GM18517 (cell line): ENCODE data around the gene NKAIN2.

ENCODE experiments used
- ATAC-seq: cut with Tn5 transposase; IDR thresholded peaks from one replicate; pipeline ENCODE4 v1.9.1; 2021; ENCODE audit warnings: mild to moderate bottlenecking, moderate library complexity; ENCODE audit not compliant: unreplicated experiment

The NKAIN2 gene

DNA sequence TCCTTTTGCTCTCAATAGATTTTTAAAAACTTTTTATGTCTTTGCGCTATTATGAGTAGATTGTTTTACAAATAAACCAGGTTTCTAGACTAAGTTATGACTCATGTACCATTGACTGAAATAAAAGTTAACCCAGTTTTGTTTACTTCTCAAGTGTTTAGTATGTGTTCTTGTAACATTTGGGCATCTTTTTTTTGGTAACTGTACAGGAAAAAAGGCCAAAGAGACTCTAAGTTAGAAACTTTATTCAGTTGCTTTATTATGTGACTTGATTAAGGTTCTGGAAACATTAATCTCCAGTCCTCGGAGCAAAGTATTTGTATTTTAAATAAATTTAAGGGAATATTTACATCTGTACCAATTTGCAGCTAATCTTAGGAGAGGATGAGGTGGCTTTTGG is 2.9 kb downstream of the NKAIN2 start:
- no peak for ATAC-seq

DNA sequence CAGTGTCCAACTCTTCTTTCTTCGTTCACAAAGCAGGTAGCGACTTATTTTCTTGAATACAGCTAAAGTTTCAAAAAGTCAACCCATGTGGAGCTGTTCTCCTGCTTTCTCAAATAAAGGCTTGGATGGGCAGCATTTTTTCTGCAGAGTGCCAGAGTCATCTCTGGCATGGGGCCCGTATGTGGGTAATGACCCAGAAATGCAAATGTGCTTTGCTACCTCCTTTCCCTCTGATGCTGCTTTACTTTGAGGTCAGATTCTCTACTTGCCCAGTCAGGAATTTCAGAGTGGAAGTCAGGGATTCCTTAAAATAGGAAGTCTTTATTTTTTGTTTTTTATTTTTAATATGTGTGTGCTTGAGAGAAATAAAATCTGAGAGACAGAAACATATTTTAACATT is 4.9 kb downstream of the NKAIN2 start:
- no peak for ATAC-seq

DNA sequence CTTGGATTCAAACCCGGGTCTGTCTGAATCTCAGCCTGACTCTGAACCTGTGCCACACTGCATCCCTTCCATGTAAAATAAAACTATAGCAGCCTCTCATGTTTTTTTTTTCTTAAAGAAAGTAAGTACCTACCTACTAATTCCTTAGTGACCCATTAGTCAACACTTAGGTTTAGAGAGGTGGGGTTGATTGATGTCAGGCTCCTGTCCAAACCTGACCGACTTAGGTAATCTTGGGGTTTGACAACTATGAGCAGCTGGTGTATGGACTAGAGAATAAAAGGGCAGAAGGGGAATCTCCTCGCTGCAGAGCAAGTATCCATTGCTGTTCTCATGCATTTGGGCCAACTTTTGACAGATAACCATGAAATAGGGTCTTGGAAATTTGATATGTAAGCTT is 6.5 kb downstream of the NKAIN2 start:
- no peak for ATAC-seq

DNA sequence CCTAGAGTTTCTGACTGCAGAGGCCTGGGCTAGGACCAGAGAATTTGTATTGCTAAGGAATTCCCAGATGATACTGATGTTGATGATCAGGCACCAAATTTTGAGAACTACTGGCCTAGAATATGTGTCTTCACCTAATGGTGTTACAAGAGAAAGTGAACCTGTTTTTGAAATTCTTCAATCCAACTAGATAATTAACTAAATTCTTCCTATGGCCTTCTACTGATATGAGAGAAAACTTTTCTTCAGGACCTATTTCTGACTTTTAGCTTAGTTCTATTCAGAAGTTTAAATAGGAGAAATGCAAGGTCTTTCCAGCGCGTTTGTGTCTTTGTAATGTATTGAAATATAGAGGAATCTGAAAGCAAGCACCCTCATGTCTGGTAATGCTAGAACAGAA is 7.3 kb downstream of the NKAIN2 start:
- ATAC-seq, result no peak

DNA sequence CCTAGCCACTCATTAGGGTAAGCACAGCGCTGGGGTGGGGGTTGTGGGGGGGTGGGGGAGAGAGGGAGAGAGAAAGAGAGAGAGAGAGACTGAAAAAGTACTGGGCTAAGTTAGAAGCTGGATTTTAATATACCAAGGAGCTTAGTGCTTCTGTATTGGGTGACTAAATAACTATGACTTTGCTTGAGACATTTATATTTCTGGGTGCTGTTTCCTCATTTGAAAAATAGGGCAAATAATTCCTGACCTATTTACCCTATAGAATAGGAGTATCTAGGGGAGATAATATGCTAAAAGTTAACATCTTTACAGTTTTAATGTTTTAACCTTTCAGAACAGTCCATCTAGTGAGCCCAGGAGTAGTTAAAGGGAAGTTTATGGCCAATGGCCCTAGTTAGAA is 7.7 kb downstream of the NKAIN2 start:
- ATAC-seq, result no peak

DNA sequence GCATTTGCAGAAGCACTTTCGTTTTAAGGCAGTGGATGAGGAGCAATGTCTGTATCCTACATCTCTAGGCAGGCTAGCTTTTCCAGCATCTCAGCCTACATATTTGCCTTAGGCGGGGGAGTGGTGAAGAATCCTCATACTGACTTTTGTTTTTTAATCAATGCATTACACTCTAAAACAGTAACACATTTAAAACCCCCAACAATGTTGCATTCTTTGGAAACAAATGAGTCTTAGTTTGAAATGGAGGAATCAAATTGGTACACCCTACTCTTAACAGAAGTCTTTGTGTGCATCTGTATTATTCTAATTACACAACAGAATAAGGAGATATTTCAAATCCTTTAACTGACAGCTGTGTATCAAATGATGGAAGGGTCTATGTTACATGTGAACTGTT is 9.0 kb downstream of the NKAIN2 start:
- no peak for ATAC-seq

DNA sequence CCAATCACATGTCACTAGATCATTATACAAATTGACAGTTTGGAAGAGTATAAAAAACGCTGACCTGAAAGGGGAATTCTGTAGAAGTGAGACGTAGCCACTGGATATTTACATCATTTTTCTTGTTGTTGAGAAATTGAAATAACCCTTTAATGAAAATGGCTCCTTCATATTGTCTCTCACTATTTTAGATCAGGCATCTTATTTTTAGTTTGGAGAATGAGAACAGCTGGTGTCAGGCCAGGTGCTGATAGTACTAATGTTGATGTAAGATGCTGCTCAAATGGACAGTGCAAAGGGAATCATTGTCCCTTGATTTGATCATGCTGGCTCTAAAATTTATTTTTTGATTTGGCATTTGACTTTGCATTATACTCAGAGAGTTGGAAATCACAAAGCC is 17.4 kb downstream of the NKAIN2 start:
- no peak for ATAC-seq

DNA sequence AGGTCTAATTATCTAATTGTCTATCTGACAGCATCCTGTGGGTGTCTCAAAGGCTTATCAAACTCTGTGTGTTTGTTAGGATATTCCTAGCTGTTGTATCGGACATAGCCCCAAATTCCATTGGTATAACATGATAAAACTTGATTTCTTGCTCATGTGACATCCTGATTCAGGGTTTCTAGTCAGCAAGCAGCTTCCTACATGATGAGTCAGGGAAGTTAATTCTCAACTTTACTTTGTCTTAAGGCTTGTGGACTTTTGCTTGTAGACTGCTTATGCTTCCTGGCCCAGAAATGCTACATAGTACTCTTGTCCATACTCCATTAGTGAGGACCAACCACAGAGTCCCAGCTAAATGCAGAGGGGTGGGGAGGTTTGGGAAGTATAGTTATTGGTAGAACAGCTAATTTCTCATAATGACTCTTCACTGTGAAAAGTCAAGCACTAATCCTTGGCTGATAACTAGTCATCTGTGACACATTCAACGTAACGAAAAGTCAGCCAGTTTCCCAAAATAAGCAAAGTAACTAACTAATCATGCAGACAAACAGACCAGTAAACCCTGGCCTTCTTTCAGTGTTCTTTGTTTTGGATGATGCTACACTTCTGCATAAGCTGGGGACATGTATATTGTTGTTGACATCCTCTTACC is 25.8 kb downstream of the NKAIN2 start:
- ATAC-seq, result no peak

DNA sequence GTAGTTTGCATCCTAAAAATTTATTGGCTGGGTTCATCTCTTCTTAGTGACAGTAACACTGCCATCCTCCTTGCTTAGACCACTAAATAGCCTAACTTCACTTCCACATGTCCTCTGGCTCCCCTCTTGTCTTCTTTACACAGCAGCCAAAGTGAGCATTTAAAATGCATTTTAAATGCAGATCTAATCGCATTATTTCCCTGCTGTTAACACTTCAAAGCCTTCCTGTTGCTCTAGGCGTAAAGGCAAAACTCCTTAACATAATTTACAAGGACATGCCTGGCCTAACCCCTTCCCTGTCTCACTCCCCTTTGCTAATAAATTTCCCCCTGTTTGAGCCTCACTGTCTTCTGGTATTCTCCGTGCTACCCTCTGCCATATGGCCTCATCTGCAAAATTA is 26.5 kb downstream of the NKAIN2 start:
- no peak for ATAC-seq

DNA sequence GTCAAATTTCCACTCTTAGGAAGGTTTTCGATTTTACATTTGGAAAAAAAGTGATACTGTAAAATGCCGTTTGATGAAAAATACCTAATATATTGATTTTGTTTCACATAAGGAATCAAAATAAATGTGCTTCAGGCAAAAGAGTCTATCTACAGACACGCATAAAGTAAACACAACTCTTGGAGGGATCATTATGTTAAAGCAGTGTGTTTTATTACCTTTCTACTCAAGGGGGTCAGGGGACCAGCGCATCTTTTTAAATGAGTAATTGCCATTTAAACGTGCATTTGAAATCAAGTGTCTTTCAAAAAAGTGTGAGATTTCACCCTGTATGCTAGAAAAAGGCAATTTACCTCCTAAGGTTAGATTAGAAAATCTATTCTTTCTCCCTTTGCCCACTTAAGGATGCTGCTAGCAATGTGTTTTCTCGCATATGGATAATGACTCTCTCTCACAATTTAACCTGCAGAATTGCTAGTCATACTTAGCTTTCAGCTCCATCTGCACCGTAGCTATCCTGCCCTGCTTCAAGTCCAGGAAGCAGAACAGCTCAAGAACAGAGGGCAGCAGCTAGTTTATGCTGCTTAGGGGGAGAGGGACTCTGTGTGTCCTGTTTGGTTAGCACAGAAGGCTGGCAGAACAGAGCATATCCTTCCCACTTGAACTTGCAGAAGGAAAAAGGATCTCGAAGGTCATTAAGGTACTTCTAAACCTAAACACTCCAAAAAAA is 35.0 kb downstream of the NKAIN2 start:
- no peak for ATAC-seq

DNA sequence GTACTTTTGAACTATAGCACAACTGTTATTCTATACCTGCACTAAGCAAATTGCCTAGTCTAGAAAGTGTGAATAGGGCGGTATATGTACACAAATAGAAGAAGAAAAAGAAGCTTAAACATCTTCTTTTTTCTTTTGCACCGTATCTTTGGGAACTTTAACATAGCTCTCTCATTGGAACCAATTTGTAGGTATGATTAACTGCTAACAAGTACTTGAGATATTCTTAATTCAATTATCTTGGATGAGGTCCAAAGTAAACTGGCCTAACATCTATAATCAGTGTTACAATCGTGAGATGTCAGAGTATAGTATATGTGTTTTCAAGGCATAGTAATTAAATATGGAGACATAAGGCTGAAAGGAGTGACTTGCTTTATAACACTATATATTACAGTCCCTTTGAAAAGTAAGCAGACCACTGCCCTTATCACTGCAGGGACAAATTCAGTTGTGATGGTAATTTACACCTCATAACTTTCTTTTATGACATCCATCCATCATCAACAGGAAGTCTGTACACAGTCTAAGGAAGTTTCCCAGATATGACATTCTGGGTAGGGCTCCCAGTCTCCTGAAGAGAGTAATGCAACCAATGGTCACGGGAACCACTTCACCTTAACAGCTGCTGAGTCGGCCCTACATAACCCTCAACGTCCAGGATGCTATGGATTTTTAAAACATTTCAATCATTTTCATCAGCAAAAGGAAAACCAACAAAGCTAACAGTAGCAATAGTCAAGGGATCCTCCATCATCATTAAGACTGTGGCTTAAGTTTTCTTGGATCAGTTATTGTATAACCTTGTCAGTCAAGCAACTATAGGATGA is 37.6 kb downstream of the NKAIN2 start:
- no peak for ATAC-seq

DNA sequence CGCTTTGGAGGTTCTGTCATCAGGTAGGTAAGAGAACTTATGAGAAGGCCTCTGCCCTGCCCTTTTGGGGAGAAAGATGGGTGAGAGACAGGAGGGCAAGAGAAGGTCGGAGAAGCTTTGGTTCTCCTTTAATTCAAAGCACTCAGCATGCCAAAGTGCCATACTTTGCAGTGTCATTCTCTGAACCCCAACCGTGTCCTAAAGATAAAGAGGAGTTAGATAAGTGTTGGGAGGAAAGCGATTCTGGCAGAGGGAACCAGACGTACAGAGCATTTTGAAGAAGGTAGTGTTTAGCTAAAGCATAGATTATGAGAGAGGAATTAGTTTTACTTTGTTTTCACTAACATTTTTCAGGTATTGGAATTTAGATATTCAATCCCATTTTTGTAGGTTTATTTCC is 40.3 kb downstream of the NKAIN2 start:
- ATAC-seq, result no peak

DNA sequence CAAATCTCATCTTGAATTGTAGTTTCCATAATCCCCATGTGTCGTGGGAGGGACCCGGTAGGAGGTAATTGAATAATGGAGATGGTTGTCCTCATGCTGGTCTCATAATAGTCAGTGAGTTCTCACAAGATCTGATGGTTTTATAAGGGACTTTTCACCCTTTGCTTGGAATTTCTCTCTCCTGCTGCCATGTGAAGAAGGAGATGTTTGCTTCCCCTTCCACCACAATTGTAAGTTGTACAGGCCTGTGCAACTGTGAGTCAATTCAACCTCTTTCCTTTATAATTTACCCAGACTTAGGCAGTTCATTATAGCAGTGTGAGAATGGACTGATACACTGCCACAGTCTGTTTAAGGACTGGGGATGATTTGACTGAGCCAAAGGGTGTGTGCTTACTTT is 44.7 kb downstream of the NKAIN2 start:
- no peak for ATAC-seq

DNA sequence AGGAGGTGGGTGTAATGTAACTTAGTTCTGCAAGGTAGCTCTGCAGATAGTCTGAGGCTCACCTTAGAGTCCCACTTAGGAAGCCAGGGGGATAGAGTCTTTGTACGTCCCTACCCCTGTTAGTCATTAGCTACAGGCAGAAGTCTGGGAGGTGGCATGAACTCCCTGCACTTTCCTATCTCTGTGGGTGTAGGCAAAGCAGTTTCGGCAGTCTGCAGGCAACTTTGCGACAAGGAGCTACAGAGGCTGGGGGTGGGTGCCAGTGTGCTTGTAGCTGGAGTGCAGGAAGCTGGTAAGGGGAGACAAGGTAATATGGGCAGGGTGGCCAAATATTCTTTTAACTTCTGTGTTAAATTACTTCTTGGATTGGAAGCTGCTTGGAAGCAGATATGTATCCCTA is 45.7 kb downstream of the NKAIN2 start:
- ATAC-seq, result no peak

DNA sequence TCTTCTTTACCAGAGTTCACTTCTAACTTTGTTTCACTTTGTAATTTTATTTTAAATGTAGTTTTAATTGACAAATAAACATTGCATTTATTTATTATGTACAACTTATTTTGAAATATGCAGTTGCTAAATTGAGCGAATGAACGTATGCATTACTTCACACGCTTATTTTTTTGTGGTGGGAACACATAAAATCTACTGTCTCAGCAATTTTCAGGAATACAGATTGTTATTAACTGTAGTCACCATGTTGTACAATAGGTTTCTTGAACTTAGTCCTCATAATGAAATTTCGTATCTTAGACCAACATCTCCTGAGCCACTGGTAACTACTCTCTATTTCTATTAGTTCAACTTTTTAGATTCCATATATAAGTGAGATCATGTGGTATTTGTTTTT is 46.9 kb downstream of the NKAIN2 start:
- no peak for ATAC-seq

DNA sequence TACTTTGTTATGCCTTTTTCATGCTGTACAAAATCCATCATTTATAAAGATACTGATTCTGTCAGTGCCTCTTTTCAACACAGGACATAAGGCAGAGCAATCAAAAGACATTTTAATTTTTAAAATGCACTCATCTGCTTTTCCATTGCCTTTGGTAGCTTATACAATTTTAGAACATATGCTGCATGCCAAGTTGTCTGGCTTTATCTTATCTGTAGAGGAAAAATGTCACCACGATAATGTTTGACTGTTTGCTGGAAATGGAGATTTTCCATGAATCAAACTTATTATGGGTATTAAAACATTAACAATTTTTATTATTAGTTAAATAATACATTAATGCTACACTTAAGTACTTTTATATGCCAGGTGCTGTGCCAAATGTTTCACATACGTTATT is 50.5 kb downstream of the NKAIN2 start:
- no peak for ATAC-seq

DNA sequence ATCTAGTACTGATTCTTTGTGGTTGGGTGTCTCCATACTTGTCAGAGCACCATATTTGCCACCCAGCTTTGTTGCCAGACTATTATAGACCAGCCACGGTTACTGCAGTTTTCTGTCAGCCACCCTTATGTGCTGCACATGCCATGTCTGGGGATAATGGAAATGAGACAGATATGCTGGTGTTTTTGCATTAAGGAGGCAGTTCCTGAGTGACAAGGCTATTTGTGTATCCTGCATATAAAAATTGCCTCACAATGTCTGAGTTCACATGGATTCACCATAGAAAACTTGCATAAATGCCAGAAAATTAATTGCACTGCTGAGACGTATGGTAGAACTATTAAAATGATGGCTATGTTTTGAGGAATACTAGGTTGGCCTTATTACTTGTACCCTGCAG is 51.8 kb downstream of the NKAIN2 start:
- no peak for ATAC-seq

DNA sequence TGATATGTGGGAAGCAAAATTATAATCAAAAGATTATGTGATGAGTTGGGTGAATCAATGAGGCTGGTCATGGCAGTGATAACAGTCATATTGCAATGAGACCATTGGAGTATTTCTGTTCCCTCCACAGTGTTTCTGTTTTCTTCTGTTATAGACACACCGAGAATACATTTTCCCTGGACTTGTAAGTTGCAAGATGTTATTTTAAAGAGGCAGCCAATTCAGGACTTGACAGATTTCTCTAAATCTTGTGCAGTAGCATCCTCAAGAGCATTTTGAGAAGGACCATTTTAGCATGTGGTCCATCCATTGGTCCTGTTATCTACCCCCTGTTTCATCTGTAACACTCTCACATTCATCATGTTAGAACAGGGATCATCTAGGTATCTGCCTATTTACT is 55.6 kb downstream of the NKAIN2 start:
- ATAC-seq, result no peak

DNA sequence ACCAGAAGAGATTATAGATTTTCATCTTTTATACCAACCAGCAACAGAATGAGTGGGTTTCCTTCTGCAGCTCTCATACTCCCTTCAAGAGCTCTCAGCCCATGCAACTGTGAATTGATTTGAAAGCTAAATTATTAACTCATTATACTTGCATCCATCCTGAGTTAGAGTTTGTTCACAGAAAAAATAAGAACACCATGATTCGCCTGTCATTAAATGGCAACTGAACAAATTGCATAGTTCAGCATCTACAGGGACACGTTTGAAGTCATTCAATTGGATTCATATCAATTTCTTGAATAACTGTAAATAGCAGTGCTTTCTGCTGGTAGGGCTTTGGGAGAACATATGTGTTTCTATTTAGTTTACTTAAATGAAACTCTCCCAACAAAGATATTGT is 65.7 kb downstream of the NKAIN2 start:
- ATAC-seq, result no peak

DNA sequence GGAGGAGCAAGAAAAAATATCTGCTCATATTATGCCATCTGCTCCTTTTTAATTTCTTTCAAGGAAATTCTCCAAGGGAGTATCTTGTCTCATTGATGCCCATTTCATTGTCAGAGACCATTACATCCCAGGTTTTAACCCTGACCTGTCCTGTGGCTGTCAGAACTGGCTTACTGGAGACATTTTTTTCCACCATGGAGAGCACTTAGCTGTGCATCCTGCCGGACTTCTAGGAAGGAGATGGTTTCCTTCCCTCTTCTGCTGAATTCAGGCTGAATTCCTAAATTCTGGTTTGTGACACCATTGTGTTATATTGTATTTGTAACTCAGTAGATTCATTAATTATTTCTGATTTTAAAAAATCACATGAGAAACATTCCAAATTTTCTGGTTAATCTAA is 70.3 kb downstream of the NKAIN2 start:
- no peak for ATAC-seq

DNA sequence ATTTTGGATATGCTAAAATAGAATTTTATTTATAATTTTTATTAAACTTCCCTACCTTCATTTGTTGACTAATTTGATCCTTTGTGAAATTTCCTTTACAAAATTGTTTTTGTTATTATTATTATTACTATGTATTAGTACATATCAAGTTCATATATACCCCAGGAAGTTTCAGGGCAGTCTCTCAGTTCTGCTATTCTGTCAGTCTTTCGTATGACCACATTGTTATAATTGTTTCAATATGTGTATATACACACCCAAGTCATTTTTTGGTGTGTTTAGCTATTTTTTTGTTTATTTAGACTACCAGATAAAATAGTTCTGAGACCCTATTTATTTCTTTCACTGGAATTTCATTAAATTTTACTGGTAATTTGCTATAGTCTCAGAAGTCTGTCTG is 72.1 kb downstream of the NKAIN2 start:
- ATAC-seq, result no peak

DNA sequence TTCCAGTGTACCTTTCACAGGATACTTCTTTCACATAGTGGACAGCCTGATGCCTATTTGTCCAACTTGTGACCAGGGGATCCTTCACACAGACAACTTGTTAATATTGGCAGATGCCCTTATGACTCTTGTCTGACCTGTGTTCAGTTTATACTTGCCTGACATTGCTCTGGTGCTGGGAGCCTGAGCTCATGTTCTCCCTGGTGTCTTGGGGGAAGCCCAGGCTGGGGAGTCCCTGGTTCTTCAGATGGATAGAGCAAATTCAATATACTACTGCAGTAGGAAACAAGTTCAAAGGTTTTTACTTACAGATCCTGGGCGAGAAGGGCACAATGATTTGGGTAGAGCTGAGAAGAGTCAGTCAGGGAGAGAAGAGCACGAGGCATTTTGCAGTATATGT is 76.1 kb downstream of the NKAIN2 start:
- no peak for ATAC-seq
